GM19452 (cell line): ENCODE results near the gene SLC6A6.

Experiments
- ATAC-seq: cut with Tn5 transposase; IDR thresholded peaks from one replicate; pipeline ENCODE4 v1.9.1; 2021; ENCODE audit not compliant: unreplicated experiment

SLC6A6 gene

DNA sequence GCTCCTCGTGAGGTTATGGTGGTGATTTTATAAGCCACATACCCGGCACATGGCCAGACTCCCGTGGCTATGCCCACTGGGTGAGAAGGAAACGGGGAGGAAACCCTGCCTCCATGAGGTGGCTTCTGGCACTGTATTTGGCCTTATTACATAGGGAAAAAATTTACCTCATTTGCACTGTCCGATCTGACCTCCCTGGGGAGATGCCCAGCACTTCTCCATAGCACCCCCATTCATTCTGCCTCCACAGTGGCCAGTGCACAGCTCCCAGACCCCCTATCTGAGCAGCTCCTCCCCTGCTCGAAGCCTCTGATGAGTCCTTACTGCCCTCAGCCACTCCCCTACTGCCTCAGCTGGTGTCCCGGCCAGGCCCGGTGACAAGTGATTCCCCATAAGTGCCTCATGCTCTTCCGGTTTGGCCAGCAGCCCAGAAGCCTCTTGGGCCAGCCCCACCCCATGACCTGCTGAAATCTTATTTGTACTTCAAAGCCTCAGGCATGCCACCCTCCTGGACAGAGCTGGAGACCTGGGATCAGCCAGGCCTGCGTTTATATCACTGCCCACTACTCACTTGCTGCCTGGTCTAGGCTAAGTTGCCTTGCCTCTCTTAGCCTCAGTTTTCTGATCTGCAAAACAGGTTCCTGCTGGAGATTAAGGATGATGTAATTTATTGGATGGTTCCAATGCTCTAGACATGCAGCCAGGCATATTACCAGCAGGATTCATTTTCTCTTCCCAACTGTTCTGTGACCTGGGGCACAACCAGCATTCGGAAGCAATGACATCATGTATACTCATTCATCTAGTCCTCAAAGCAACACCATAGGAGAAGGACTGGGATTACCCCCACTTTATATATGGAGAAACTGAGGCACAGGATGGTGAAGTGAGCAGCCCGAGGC is 30.6 kb upstream of the SLC6A6 start:
- ATAC-seq = no peak

- ATAC-seq = no peak
Measured at GRCh38 chr3:14372587-14372986, 29.8 kb upstream of the SLC6A6 start.

- ATAC-seq = no peak
Measured at GRCh38 chr3:14373753-14374376, 28.5 kb upstream of the SLC6A6 start.

- no peak for ATAC-seq
Measured at GRCh38 chr3:14374444-14374883, 27.9 kb upstream of the SLC6A6 start.

DNA sequence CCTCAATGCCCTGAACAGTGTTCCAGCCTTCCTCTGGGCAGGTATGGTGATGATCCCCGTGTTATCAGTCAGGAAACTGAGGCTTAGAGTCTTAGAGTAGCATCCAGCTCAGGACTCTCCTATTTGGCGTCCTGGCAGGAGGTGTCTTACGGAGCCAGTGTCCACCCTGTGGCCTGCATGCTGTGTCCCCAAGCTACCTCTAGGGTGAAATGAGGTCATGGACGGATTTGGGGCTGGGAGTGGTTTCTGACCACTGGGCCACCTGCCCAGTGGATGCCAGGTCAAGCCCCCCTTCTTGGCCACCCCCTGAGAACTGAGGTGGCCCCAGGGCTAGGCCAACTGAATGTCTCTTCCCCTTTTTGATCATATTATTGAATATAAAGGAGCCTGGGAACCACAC is 27.2 kb upstream of the SLC6A6 start:
- ATAC-seq = no peak

- ATAC-seq = no peak
Measured at GRCh38 chr3:14376348-14377043, 25.9 kb upstream of the SLC6A6 start.

- no peak for ATAC-seq
Measured at GRCh38 chr3:14377044-14377837, 25.2 kb upstream of the SLC6A6 start.

GRCh38 chr3:14377838-14378169 is 24.6 kb upstream of the SLC6A6 start:
- peak; percentile 88 for ATAC-seq

DNA sequence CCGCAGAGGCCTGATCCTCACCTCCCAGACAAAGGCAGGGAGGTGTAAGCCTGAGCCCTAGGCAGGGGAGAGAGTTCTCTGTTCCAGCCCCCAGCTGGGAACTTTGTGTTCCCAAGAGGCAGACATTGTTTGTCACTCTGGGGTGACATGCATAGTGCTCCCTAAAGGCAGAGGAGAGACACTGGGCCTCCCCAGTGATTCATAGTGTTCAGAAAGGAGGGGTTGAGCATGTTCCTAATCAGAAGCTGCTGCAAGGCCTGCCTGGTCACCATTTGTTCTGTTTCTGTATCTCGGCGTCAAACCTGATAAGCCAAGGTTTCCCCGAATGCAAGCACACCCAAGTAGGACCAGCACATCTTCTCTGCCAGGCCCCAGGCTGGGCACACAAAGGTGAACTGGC is 24.0 kb upstream of the SLC6A6 start:
- no peak for ATAC-seq

GRCh38 chr3:14379843-14380242 is 22.6 kb upstream of the SLC6A6 start:
- no peak for ATAC-seq

DNA sequence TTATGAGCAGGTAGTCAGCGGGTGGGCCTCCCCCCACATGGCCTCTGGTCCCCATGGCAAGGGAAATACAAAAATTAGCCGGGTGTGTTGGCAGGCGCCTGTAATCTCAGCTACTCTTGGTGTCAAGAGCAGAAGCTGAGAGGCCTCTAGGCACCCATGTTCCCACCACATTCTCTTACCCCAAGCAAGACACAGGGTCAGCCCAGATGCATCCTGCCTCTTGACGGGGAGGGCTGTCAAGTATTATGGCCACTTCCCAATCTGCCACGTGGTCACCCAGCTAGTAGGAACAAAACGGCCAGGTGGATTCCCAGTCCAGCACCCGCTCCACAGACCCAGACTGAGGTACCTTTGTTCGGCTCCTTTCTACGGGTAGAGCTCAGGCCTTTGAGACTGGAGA is 16.2 kb upstream of the SLC6A6 start:
- ATAC-seq = no peak

DNA sequence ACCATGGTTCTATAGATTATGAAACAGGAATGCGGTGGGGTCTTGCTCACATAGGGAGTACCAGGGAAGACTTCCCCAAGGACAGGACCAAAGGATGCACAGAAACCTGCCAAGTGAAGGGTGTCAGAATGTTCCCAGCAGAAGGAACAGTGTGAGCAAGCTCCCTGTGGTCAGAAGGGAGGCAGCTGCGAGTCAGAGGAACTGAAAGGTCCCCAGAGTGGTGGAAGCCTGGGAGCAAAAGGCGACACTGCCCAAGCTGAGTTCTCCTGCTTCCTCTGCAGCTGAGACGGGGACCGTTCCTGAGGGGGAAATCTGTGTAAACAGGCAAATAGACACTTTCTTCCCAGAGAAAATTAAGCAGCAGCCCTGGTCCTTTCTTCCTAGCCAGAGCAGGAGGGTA is 14.2 kb upstream of the SLC6A6 start:
- ATAC-seq = no peak

DNA sequence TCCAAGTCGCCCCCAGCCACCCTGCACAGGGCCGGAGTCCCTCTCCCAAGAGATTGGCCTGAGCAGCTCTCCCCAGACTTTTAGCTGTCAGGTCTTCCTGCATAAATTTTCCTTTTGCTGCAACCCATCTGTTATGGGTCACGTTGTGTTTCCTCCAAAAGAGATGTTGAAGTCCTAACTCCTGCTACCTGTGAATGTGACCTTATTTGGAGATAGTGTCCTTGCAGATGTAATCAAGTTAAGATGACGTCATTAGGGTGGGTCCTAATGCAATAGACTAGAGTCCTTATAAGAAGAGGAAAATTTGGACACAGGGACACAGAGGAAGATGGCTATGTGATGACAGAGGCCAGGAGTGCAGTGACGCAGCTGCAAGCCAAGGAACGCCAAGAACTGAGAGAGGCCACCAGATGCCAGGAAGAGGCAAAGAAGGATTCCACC is 13.2 kb upstream of the SLC6A6 start:
- no peak for ATAC-seq

GRCh38 chr3:14389716-14390115 is 12.7 kb upstream of the SLC6A6 start:
- no peak for ATAC-seq

DNA sequence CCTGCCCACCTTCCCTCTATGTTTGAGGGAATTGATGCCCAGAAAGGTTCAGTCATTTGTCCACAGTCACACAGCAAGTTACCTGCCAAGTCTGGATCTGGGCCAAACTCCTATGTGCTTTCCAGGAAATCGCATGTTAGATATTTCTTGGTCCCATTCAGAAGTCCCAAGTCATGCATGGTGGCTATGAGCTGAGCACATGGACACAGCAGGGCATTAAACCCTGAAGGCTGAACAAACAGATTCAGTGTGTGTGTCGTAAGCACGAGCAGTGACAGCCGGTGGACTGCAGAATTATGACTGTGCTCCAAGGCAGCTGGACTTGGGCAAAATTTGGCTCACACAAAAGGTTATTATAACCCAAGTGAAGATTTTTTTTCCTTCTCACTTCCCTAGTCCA is 11.4 kb upstream of the SLC6A6 start:
- no peak for ATAC-seq

DNA sequence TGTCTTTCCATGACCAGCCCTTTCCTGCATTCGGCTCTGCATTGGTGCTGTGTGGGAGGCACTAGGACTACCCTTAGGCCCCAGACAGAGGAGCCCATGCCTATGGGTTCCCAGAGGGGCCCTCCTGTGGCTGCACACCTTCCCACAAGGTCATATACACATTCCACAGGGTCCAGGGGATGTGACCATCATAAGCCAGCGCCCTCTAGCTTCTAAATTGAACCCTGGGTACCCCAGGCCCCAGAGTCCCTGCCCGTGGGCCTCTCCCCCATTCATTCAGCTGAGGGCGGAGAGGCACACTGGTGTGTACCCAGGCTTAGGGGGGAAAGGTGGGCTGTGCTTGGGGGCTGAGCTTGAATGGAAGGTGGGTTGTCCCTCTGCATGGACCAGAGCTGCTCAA is 10.2 kb upstream of the SLC6A6 start:
- ATAC-seq = no peak

- no peak for ATAC-seq
Measured at GRCh38 chr3:14392803-14393319, 9.5 kb upstream of the SLC6A6 start.

DNA sequence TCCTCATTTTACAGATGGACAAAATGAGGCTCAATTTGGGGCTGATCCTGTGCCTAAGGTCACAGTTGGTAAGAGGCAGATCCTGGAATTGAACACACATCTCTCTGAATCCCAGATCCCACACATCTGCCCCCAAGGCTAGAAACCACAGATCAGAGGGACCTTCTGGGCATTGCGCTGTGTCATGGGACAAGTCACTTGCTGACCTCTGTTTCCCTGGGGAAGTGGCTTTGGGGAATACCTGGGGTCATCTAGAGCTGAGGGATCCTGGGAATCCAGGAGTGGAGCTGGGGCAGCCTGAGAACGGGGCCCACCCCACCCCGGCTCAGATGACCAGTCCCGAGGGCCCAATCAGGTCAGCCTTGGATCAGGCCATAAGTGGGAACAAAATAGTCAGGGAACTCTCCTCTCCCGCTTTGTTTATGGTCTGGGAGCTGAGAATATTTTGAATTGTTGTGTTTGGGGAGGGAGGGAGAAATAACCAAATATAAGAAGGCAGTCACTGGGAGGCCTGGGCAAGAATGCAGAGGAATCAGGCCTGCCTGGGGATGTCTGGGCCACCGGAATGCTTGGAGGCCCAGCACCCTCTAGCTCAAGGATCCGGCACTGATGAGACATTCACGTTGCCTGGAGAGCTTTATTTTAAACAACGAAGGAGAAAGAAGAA is 8.8 kb upstream of the SLC6A6 start:
- ATAC-seq = no peak

- ATAC-seq = no peak
Measured at GRCh38 chr3:14396031-14396692, 6.2 kb upstream of the SLC6A6 start.

DNA sequence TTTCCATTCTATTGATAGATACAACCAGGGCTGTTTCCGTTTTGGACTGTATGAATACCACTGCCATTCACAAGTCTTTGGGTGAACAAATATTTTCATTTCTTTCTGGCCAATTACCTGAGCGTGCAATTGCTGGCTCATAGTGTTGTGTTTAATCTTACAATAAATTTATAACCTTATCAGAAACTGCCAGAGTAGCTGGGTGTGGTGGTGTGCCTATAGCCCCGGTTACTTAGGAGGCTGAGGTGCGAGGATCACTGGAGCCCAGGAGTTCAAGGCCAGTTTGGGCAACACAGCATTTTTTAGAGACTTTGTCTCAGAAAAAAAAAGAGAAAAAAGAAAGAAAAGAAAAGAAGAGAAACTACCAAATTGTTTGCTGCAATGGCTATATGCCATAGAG is 5.4 kb upstream of the SLC6A6 start:
- ATAC-seq = no peak
